Omental fat pad (tissue), 4 donors: Measurements from ENCODE around the gene ZNF473. TPM values are rescaled to one million over a fixed set of nuclear protein-coding genes. Genes with fewer than 3 reads are reported as not detected.
"Not testable (repeated sequence)": the region's sequence is repeated elsewhere in the genome, so short reads cannot be mapped to it uniquely, and the experiment has no call there.

ENCODE experiments used
- ATAC-seq: fragments of 150-250 bp; one replicate; pipeline ENCODE4 v1.9.1; 2016; ENCODE audit warnings: mild to moderate bottlenecking, moderate library complexity; ENCODE audit not compliant: low FRiP score
- DNase-seq: peaks from one replicate; pipeline ENCODE4 v3.0.0-alpha.2; 2019; ENCODE audit warnings: low spot score
- CTCF ChIP-seq, 3 donors: fragments of 450-650 bp; IDR thresholded peaks; one replicate each; pipeline ENCODE4 v1.5.1; 2016 to 2017; ENCODE audit warnings: antibody characterized with exemption in 3 of 3, mild to moderate bottlenecking in 3 of 3, moderate library complexity in 2 of 3
- total RNA-seq, 4 donors: library from RNA; depleted of rRNA; stranded (reverse); fragments of >200 nt; gene quantifications; one replicate each; pipeline ENCODE4 v1.1.0, GENCODE V29; 2016

ZNF473 gene
- total RNA-seq, 4 donors from 2014 or later, result 7.3 to 13.6 (median 10.6) TPM

- ATAC-seq (no peak), DNase-seq (no peak)
- TF ChIP-seq CTCF (IDR thresholded peaks at IDR 0.05), result no peak
Observed at GRCh38 chr19:50059045-50059444, 33.2 kb downstream of the ZNF473 start.

GRCh38 chr19:50060107-50060506, 34.3 kb downstream of the ZNF473 start:
- TF ChIP-seq CTCF (IDR thresholded peaks at IDR 0.05), result no peak
- no peak for DNase-seq
- no peak for ATAC-seq

GRCh38 chr19:50061650-50062049, 35.8 kb downstream of the ZNF473 start:
- ATAC-seq (no peak), DNase-seq (no peak)
- no peak for TF ChIP-seq CTCF (IDR thresholded peaks at IDR 0.05)

- DNase-seq, result no peak
- ATAC-seq, result no peak
- TF ChIP-seq CTCF (IDR thresholded peaks at IDR 0.05), result no peak
Observed at GRCh38 chr19:50065938-50066337, 40.1 kb downstream of the ZNF473 start.

- TF ChIP-seq CTCF (IDR thresholded peaks at IDR 0.05), result no peak
- no peak for DNase-seq
- no peak for ATAC-seq
Observed at GRCh38 chr19:50067575-50067974, 41.8 kb downstream of the ZNF473 start.

- not testable (repeated sequence) for ATAC-seq, DNase-seq
Observed at GRCh38 chr19:50068382-50068781, 42.6 kb downstream of the ZNF473 start.

- DNase-seq, result not testable (repeated sequence)
Observed at GRCh38 chr19:50075076-50075475, 49.3 kb downstream of the ZNF473 start.

GRCh38 chr19:50075644-50076372, 50.0 kb downstream of the ZNF473 start:
- not testable (repeated sequence) for ATAC-seq, DNase-seq

More at GRCh38 chr19:50075076-50075475, 49.3 kb downstream of the ZNF473 start:
- ATAC-seq, result not testable (repeated sequence)

GRCh38 chr19:50076581-50077355, 51.0 kb downstream of the ZNF473 start:
- ATAC-seq, result not testable (repeated sequence)

GRCh38 chr19:50079014-50079413, 53.2 kb downstream of the ZNF473 start:
- not testable (repeated sequence) for DNase-seq
- ATAC-seq, result peak; percentile 54

More at GRCh38 chr19:50076581-50077355, 51.0 kb downstream of the ZNF473 start:
- not testable (repeated sequence) for DNase-seq

GRCh38 chr19:50084440-50084839, 58.6 kb downstream of the ZNF473 start:
- DNase-seq, ATAC-seq: not testable (repeated sequence)

GRCh38 chr19:50087153-50087552, 61.3 kb downstream of the ZNF473 start:
- not testable (repeated sequence) for DNase-seq, ATAC-seq

GRCh38 chr19:50090706-50091105, 64.9 kb downstream of the ZNF473 start:
- ATAC-seq, DNase-seq: not testable (repeated sequence)
